A673 (cell line): ENCODE data around the gene FFAR1. TPM values are rescaled to one million over a fixed set of nuclear protein-coding genes. Genes with fewer than 3 reads are reported as not detected.

ENCODE experiments used
- BruUV-seq: library from RNA; stranded (reverse); fragments of 400-500 nt; replicated peaks from 2 replicates; lab custom pipeline; 2021; lab: Mats Ljungman, UMichigan
- CTCF ChIA-PET: fragments of 300-600 bp; sonication (Branson Sonifier 250); formaldehyde crosslinking; loops from one replicate; lab custom pipeline; 2022; ENCODE audit warnings: antibody characterized with exemption; lab: Charles Lee
- POLR2A ChIA-PET: fragments of 300-600 bp; sonication (Branson Sonifier 250); formaldehyde crosslinking; loops from one replicate; lab custom pipeline; 2022; ENCODE audit warnings: antibody characterized with exemption; ENCODE audit not compliant: low non-redundant PET; lab: Charles Lee
- DNase-seq: peaks from one replicate; pipeline ENCODE4 v3.0.0-alpha.2; 2015; ENCODE audit warnings: low spot score
- H3K27ac ChIP-seq: fragments of 200-600 bp; sonication (generic); 2 replicates; pipeline ENCODE4 v1.5.1; 2016; ENCODE audit warnings: mixed run types, low read depth, mild to moderate bottlenecking, mixed read lengths, antibody characterized with exemption, low read length; ENCODE audit not compliant: poor library complexity, severe bottlenecking
- H3K27me3 ChIP-seq: fragments of 200-600 bp; sonication (generic); replicated peaks from 2 replicates; pipeline ENCODE4 v1.6.1; 2017; ENCODE audit warnings: mixed run types, low read depth, mild to moderate bottlenecking, mixed read lengths, antibody characterized with exemption, low read length; ENCODE audit not compliant: insufficient read depth, poor library complexity
- H3K36me3 ChIP-seq: fragments of 200-600 bp; sonication (generic); 2 replicates; pipeline ENCODE4 v1.6.1; 2016; ENCODE audit warnings: mixed run types, mild to moderate bottlenecking, mixed read lengths, antibody characterized with exemption, low read length; ENCODE audit not compliant: insufficient read depth, poor library complexity, severe bottlenecking
- H3K4me1 ChIP-seq: fragments of 200-600 bp; sonication (generic); 2 replicates; pipeline ENCODE4 v1.6.1; 2017; ENCODE audit warnings: mixed run types, mild to moderate bottlenecking, mixed read lengths, antibody characterized with exemption, low read length; ENCODE audit not compliant: insufficient read depth, poor library complexity, severe bottlenecking
- H3K4me3 ChIP-seq: fragments of 200-600 bp; sonication (generic); 2 replicates; pipeline ENCODE4 v1.5.1; 2016; ENCODE audit warnings: low read depth, mixed run types, mild to moderate bottlenecking, mixed read lengths, low read length; ENCODE audit not compliant: poor library complexity, severe bottlenecking
- H3K9me3 ChIP-seq: fragments of 200-600 bp; sonication (generic); 2 replicates; pipeline ENCODE4 v1.6.1; 2016; ENCODE audit warnings: mixed run types, low read depth, mild to moderate bottlenecking, mixed read lengths, antibody characterized with exemption, low read length; ENCODE audit not compliant: poor library complexity, severe bottlenecking
- EZH2 ChIP-seq: fragments of 200-600 bp; sonication (generic); IDR thresholded peaks from 2 replicates; pipeline ENCODE4 v1.6.1; 2017; ENCODE audit warnings: borderline replicate concordance, low read depth, mild to moderate bottlenecking, mixed read lengths, antibody characterized with exemption, low read length; ENCODE audit not compliant: poor library complexity, severe bottlenecking
- intact Hi-C: fragments of 100-400 bp; cut with micrococcal nuclease; formaldehyde crosslinking; loops from one replicate; pipeline ENCODE4 v1.10.0; 2022; ENCODE audit not compliant: unreplicated experiment
- total RNA-seq: library from RNA; stranded (reverse); gene quantifications from 2 replicates; pipeline ENCODE4 v1.2.3, GENCODE V29; 2021
- TF ChIP-seq, protein P1 (sequence below): fragments of 300-800, 200-600 bp; sonication (generic); conservative IDR thresholded peaks from 2 replicates; pipeline ENCODE4 v1.5.1; 2017; ENCODE audit warnings: low read depth, mild to moderate bottlenecking, antibody characterized with exemption, low read length, moderate library complexity, mixed read lengths

FFAR1 gene
- total RNA-seq, 1 experiment from 2014 or later: not detected

DNA sequence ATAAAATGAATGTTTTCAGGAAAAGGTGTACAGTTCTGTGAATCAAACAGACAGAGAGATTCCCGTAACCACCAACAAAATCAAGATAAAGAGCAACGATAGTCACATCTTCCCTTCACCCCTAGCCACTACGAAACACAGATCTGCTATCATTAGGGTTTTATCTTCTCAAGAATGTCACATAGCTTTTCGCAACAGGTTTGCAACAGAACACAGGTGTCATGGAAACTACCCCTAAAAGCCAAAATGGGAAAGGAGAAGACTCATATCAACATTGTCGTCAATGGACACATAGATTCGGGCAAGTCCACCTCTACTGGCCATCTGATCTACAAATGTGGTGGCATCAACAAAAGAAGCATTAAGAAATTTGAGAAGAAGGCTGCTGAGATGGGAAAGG, 34.2 kb downstream of the FFAR1 start:
- Histone ChIP-seq H3K4me3 (no peak overlapping the region), H3K9me3 (peaks cover 16% of the 10 kb centered on the region), H3K27me3 (peaks cover 5% of the 10 kb centered on the region), H3K27ac (no peak overlapping the region), H3K36me3 (no peaks in the 10 kb centered on the region), H3K4me1 (peaks cover 4% of the 10 kb centered on the region)
- CTCF ChIA-PET: no interaction called here
- no peak for TF ChIP-seq EZH2
- TF ChIP-seq, protein P1, sequence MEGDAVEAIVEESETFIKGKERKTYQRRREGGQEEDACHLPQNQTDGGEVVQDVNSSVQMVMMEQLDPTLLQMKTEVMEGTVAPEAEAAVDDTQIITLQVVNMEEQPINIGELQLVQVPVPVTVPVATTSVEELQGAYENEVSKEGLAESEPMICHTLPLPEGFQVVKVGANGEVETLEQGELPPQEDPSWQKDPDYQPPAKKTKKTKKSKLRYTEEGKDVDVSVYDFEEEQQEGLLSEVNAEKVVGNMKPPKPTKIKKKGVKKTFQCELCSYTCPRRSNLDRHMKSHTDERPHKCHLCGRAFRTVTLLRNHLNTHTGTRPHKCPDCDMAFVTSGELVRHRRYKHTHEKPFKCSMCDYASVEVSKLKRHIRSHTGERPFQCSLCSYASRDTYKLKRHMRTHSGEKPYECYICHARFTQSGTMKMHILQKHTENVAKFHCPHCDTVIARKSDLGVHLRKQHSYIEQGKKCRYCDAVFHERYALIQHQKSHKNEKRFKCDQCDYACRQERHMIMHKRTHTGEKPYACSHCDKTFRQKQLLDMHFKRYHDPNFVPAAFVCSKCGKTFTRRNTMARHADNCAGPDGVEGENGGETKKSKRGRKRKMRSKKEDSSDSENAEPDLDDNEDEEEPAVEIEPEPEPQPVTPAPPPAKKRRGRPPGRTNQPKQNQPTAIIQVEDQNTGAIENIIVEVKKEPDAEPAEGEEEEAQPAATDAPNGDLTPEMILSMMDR: no peak
- intact Hi-C loops: no loop called here
- DNase-seq: no peak
- BruUV-seq: no TSS peak
- POLR2A ChIA-PET: no interaction called here

DNA sequence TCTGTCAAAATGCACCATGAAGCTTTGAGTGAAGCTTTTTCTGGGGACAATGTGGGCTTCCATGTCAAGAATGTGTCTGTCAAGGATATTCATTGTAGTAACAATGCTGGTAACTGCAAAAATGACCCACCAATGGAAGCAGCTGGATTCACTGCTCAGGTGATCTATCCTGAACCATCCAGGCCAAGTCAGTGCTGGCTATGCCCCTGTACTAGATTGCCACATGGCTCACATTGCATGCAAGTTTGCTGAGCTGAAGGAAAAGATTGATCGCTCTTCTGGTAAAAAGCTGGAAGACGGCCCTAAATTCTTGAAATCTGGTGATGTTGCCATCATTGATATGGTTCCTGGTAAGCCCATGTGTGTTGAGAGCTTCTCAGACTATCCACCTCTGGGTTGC, 35.8 kb downstream of the FFAR1 start:
- TF ChIP-seq EZH2: no peak
- TF ChIP-seq, protein P1: no peak

DNA sequence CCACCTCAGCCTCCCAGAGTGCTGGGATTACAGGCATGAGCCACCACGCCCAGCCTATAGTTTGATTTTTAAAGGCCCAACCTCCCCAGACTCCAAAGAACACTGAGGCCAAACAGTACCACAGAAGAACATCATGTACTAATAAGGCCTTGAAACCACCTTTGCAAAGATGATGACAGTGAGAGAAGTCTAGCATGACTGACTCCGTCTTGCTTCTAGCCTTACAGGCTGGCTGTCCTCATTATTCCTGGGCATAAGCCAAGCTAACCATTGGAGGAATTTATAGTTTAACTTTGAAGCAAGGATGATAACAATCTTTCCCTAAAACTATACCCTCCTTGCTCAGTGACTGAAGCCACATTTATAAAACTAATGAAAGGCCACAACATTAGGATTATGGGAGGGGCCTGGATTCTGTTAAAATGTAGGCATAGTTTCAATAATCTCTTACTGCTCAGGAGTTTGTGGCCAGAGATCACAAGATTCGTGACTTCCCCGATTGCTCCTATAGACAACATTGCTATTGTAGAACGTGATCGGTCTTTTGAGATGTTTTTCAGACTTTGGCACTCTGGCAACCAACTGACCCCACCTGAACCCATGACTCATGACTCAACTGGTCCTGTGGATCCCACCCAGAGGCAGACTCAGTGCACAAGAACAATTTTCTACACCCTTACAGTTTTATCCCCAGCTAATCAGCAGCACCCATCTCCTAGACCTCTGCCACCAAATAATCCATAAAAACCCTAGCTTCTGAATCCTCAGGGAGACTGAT, 40.8 kb downstream of the FFAR1 start:
- Histone ChIP-seq H3K36me3 (no peaks in the 10 kb centered on the region), H3K27me3 (no peaks in the 10 kb centered on the region), H3K4me3 (no peak overlapping the region), H3K9me3 (peaks cover 16% of the 10 kb centered on the region), H3K27ac (no peak overlapping the region), H3K4me1 (no peaks in the 10 kb centered on the region)
- DNase-seq: no peak
- no TSS peak for BruUV-seq
- POLR2A ChIA-PET: no interaction called here
- intact Hi-C loops: no loop called here
- CTCF ChIA-PET: no interaction called here
- no peak for TF ChIP-seq EZH2
- TF ChIP-seq, protein P1: no peak

More for the DNA sequence above, 35.8 kb downstream of the FFAR1 start:
- POLR2A ChIA-PET: no interaction called here
- DNase-seq: no peak
- no peaks in the 10 kb centered on the region for H3K4me1 ChIP-seq
- CTCF ChIA-PET: no interaction called here
- no TSS peak for BruUV-seq
- H3K4me3 ChIP-seq: no peak overlapping the region
- intact Hi-C loops: no loop called here
- peaks cover 16% of the 10 kb centered on the region for H3K9me3 ChIP-seq
- no peaks in the 10 kb centered on the region for H3K36me3 ChIP-seq
- no peak overlapping the region for H3K27ac ChIP-seq
- H3K27me3 ChIP-seq: peaks cover 5% of the 10 kb centered on the region
